Measurements from ENCODE around the gene SMAD4.

Gene SMAD4

GRCh38 chr18:51009072-51009471 lies 20.9 kb upstream of the SMAD4 start:
- Histone ChIP-seq H3K9me3 (ENCODE audit: control insufficient read depth, insufficient read depth, low read length) (no peaks in the 10 kb centered on the region), H3K9ac (ENCODE audit: low read depth, low read length) (no peak overlapping the region), H3K4me1 (ENCODE audit: insufficient read depth, low read length) (0 out of 2 replicates have a peak, but pooled peaks cover 7% of the 10 kb centered on the region), H3K36me3 (ENCODE audit: insufficient read depth, low read length) (no peaks in the 10 kb centered on the region)

GRCh38 chr18:51010218-51010617 lies 19.8 kb upstream of the SMAD4 start:
- no peak overlapping the region for H3K9ac ChIP-seq (ENCODE audit: low read depth, low read length)
- no peaks in the 10 kb centered on the region for H3K36me3 ChIP-seq (ENCODE audit: insufficient read depth, low read length)
- no peaks in the 10 kb centered on the region for H3K9me3 ChIP-seq (ENCODE audit: control insufficient read depth, insufficient read depth, low read length)
- H3K4me1 ChIP-seq (ENCODE audit: insufficient read depth, low read length): 0 out of 2 replicates have a peak, but pooled peaks cover 7% of the 10 kb centered on the region

- Histone ChIP-seq H3K36me3 (ENCODE audit: insufficient read depth, low read length) (no peaks in the 10 kb centered on the region), H3K4me1 (ENCODE audit: insufficient read depth, low read length) (peaks cover 8% of the 10 kb centered on the region; the same call in 1 of the 2 replicates), H3K9ac (ENCODE audit: low read depth, low read length) (no peak overlapping the region), H3K9me3 (ENCODE audit: control insufficient read depth, insufficient read depth, low read length) (no peaks in the 10 kb centered on the region)
Observed at GRCh38 chr18:51011709-51012108, 18.3 kb upstream of the SMAD4 start.

DNA sequence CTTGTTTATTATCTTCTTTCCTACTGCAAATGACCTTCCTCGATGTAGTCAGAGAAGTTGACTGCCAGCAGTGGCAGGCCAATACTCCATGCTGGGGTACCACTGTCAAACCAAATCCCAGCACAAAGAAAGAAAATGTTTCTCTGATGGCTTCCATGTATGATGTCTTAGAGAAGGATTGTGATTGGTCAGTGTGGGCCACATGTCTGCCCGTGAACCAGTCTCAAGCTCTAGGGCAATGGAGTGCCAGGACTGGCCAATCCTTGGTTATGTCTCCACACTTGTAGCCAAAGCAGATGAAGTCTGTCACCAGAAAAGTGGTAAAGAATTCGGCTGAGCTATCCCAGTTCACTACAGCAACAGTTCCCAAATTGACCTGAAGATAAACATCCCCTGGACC lies 17.6 kb upstream of the SMAD4 start:
- Histone ChIP-seq H3K36me3 (ENCODE audit: insufficient read depth, low read length) (no peaks in the 10 kb centered on the region), H3K9me3 (ENCODE audit: control insufficient read depth, insufficient read depth, low read length) (no peaks in the 10 kb centered on the region), H3K9ac (ENCODE audit: low read depth, low read length) (no peak overlapping the region), H3K4me1 (ENCODE audit: insufficient read depth, low read length) (peaks cover 11% of the 10 kb centered on the region)

DNA sequence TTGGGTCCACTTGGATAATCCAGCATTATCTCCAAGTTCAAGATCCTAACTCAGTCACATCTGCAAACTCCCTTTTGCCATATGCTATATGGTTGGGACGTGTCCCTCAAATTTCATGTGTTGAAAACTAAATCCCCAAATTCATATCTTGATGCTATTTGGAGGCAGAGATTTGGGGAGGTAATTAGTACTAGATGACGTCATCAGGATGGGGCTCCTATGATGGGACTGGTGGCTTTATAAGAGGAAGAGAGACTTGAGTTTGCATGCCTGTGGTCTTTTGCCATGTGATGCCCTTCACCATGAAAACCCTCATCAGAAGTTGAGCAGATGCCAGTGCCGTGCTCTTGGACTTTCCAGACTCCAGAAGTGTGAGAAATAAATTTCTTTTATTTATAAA lies 16.8 kb upstream of the SMAD4 start:
- H3K36me3 ChIP-seq (ENCODE audit: insufficient read depth, low read length): no peaks in the 10 kb centered on the region
- H3K9me3 ChIP-seq (ENCODE audit: control insufficient read depth, insufficient read depth, low read length): no peaks in the 10 kb centered on the region
- no peak overlapping the region for H3K9ac ChIP-seq (ENCODE audit: low read depth, low read length)
- peaks cover 12% of the 10 kb centered on the region for H3K4me1 ChIP-seq (ENCODE audit: insufficient read depth, low read length)

DNA sequence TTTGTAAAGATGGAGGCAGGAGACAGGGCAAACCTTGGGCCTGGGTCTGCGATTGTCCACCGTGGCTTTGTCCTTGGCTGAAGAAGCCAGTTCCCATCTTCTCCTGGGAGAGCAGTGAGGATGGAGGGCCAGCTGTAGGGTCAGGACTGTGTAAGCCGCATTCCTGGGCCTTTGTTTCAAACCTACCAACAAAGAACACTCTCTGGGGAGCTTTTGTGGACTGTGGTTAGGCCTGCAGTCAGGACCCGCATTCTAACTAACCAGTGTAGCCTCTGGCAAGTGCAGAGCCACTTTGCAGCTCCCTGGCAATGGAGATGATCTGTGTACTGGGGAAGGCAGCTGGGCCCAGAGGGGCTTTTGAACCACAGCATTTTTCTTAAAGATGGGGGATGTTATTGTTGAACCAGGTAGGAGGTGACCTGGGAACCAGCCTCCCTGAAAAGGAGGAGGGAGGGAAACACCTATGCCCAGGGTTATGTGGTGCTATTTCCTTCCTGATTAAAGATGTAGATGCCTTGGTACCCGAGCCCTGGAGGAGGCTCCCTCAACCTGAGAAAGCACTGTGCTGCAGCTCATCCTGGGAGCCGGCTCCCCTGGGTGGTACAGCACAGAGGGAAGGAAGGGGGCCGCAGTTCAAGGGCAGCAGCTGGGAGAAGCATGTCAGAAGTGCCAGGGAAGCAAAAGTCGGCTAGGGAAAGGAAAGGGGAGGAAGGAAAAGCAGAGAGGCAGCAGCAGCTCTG lies 12.7 kb upstream of the SMAD4 start:
- no peaks in the 10 kb centered on the region for H3K9me3 ChIP-seq (ENCODE audit: control insufficient read depth, insufficient read depth, low read length)
- peaks cover 3% of the 10 kb centered on the region; the same call in 1 of the 2 replicates for H3K36me3 ChIP-seq (ENCODE audit: insufficient read depth, low read length)
- no peak overlapping the region; the same call in 1 of the 2 replicates for H3K9ac ChIP-seq (ENCODE audit: low read depth, low read length)
- peaks cover 12% of the 10 kb centered on the region for H3K4me1 ChIP-seq (ENCODE audit: insufficient read depth, low read length)

- H3K4me1 ChIP-seq (ENCODE audit: insufficient read depth, low read length): peaks cover 12% of the 10 kb centered on the region
- H3K9me3 ChIP-seq (ENCODE audit: control insufficient read depth, insufficient read depth, low read length): no peaks in the 10 kb centered on the region
- no peak overlapping the region for H3K9ac ChIP-seq (ENCODE audit: low read depth, low read length)
- H3K36me3 ChIP-seq (ENCODE audit: insufficient read depth, low read length): peaks cover 3% of the 10 kb centered on the region; the same call in 1 of the 2 replicates
Observed at GRCh38 chr18:51020536-51020935, 9.5 kb upstream of the SMAD4 start.

DNA sequence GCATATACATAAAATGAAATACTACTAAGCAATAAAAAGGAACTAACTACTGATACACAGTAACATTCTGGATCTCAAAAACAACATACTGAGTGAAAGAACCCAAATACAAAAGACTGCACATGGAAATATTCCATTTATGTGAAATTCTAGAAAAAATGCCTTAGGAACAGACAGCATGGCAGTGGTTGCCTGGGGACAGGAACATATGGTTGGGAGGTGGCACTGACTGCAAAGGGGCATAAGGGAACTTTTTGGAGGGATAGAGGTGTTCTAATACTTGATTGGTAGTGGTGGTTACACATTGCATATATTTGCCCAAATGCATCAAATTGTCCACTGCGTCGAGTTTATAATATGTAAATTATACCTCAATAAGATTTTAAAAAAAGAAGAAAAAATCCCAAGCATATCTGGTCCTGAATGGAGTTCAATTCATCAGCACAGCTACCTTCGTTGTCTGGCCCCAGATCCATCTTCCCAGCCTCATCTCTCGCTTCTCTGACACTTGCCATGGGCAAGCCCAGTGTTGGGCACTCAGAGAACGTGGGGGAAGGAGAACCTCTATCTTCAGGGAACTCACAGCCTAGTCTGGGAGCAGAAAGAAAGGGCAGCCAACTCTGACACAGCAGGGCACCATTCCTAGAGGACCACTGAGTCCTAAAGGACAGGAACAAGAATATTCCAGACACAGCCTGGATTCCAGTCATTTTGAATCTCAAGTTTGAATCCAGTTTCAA lies 8.6 kb upstream of the SMAD4 start:
- Histone ChIP-seq H3K9me3 (ENCODE audit: control insufficient read depth, insufficient read depth, low read length) (no peaks in the 10 kb centered on the region), H3K9ac (ENCODE audit: low read depth, low read length) (no peak overlapping the region), H3K4me1 (ENCODE audit: insufficient read depth, low read length) (peaks cover 12% of the 10 kb centered on the region), H3K36me3 (ENCODE audit: insufficient read depth, low read length) (peaks cover 3% of the 10 kb centered on the region; the same call in 1 of the 2 replicates)

- peaks cover 3% of the 10 kb centered on the region; the same call in 1 of the 2 replicates for H3K36me3 ChIP-seq (ENCODE audit: insufficient read depth, low read length)
- no peak overlapping the region for H3K9ac ChIP-seq (ENCODE audit: low read depth, low read length)
- H3K9me3 ChIP-seq (ENCODE audit: control insufficient read depth, insufficient read depth, low read length): no peaks in the 10 kb centered on the region
- peaks cover 9% of the 10 kb centered on the region for H3K4me1 ChIP-seq (ENCODE audit: insufficient read depth, low read length)
Observed at GRCh38 chr18:51025512-51025911, 4.5 kb upstream of the SMAD4 start.

- Histone ChIP-seq H3K9ac (ENCODE audit: low read depth, low read length) (no peak overlapping the region), H3K4me1 (ENCODE audit: insufficient read depth, low read length) (peaks cover 18% of the 10 kb centered on the region), H3K9me3 (ENCODE audit: control insufficient read depth, insufficient read depth, low read length) (no peaks in the 10 kb centered on the region), H3K36me3 (ENCODE audit: insufficient read depth, low read length) (no peaks in the 10 kb centered on the region)
Observed at GRCh38 chr18:51028201-51028805, 1.7 kb upstream of the SMAD4 start.

DNA sequence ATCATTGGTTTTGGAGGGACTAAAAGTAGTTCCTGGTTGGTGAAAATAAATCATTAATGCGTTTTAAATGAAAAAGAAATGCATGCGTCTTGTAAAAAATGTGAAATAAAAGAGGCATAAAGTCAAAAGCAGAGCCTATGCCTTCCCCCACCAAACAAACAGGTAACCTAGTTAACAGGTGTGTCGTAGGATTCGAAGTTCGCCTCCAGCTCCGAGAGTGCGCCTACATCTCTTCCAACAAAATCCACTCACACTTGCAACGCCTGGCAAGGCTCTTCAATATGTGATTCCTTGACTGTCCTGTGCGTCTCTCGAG lies 677 bp upstream of the SMAD4 start:
- no peaks in the 10 kb centered on the region for H3K36me3 ChIP-seq (ENCODE audit: insufficient read depth, low read length)
- peak overlapping the region; percentile 87 for H3K9ac ChIP-seq (ENCODE audit: low read depth, low read length)
- peaks cover 19% of the 10 kb centered on the region for H3K4me1 ChIP-seq (ENCODE audit: insufficient read depth, low read length)
- H3K9me3 ChIP-seq (ENCODE audit: control insufficient read depth, insufficient read depth, low read length): no peaks in the 10 kb centered on the region

DNA sequence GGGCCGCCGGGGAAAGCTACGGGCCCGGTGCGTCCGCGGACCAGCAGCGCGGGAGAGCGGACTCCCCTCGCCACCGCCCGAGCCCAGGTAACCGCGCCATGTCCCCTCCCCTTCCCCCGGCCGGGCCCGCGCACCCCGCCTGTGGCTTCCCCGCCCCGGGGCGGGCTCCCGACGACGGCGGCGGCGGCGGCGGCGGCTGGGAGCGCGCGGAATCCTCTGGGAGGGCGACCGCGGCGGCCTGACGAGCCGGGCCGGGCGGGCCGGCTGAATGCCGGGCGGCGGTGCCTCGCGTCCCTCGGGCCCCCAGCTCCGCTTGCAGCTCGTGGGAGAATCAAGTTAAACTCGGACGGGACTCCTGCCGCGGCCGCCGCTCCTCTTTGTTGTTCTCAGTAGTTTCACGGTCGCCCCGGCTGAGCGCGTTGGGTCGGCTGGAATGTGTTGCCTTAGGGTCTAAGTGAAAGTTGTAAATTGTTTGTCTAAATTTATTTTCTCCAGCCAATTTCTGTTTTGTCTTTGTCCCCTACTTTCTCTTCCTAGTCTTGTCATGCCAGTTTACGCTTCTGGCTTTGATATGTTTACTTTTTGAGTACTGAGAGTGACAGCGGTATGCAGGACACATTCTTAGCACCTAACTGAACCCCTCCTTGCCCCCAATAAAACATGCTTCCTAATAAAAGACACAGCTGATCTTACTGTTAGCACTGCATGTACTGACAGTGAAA lies 685 bp downstream of the SMAD4 start:
- peaks cover 22% of the 10 kb centered on the region for H3K4me1 ChIP-seq (ENCODE audit: insufficient read depth, low read length)
- H3K36me3 ChIP-seq (ENCODE audit: insufficient read depth, low read length): no peaks in the 10 kb centered on the region
- H3K9ac ChIP-seq (ENCODE audit: low read depth, low read length): peak overlapping the region; percentile 87
- no peaks in the 10 kb centered on the region for H3K9me3 ChIP-seq (ENCODE audit: control insufficient read depth, insufficient read depth, low read length)

GRCh38 chr18:51032193-51032592 lies 2.2 kb downstream of the SMAD4 start:
- no peaks in the 10 kb centered on the region for H3K36me3 ChIP-seq (ENCODE audit: insufficient read depth, low read length)
- no peaks in the 10 kb centered on the region for H3K9me3 ChIP-seq (ENCODE audit: control insufficient read depth, insufficient read depth, low read length)
- peaks cover 27% of the 10 kb centered on the region for H3K4me1 ChIP-seq (ENCODE audit: insufficient read depth, low read length)
- H3K9ac ChIP-seq (ENCODE audit: low read depth, low read length): no peak overlapping the region; the same call in 1 of the 2 replicates

DNA sequence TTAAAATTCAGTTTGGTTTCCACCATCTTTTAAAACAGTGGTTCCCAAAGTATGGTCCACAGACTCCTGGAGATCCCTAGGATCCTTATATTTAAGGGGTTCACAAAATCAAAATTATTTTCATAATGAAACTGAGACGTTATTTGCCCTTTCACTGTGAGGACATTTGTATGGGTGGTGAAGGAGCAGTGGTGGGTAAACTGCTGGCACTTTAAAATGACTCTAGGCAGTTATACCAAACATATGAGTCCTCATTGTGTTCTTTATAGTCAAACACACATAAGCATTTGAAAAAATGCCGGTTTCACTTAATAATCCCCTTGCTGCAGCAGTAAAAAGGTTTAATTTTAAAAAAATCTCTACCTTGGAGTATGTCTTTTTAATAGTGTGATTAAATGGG lies 7.2 kb downstream of the SMAD4 start:
- Histone ChIP-seq H3K36me3 (ENCODE audit: insufficient read depth, low read length) (no peaks in the 10 kb centered on the region), H3K4me1 (ENCODE audit: insufficient read depth, low read length) (peaks cover 38% of the 10 kb centered on the region), H3K9me3 (ENCODE audit: control insufficient read depth, insufficient read depth, low read length) (no peaks in the 10 kb centered on the region), H3K9ac (ENCODE audit: low read depth, low read length) (no peak overlapping the region)

Measured in ES-I3 (cell line).